Hepatocyte (in vitro differentiated cells): ENCODE measurements around the gene PCBD1. TPM values are rescaled to one million over a fixed set of nuclear protein-coding genes. Genes with fewer than 3 reads are reported as not detected.

Experiments
- DNase-seq: peaks from one replicate; pipeline ENCODE4 v3.0.0-alpha.2; 2016; ENCODE audit warnings: low spot score
- H2AFZ ChIP-seq: fragments of 200-600 bp; sonication (generic); 2 replicates; pipeline ENCODE4 v1.6.0; 2016; ENCODE audit warnings: antibody characterized with exemption, mild to moderate bottlenecking
- H3K27ac ChIP-seq: fragments of 200-600 bp; sonication (generic); 2 replicates; pipeline ENCODE4 v1.5.1; 2016; ENCODE audit warnings: mild to moderate bottlenecking
- H3K27me3 ChIP-seq: fragments of 200-600 bp; sonication (generic); 2 replicates; pipeline ENCODE4 v1.6.1; 2016
- H3K36me3 ChIP-seq: fragments of 200-600 bp; sonication (generic); replicated peaks from 2 replicates; pipeline ENCODE4 v1.5.1; 2016; ENCODE audit warnings: low read depth; ENCODE audit not compliant: insufficient read depth
- H3K4me1 ChIP-seq: fragments of 200-600 bp; sonication (generic); 2 replicates; pipeline ENCODE4 v1.5.1; 2016; ENCODE audit warnings: mild to moderate bottlenecking, moderate library complexity; ENCODE audit not compliant: insufficient read depth
- H3K4me2 ChIP-seq: fragments of 200-600 bp; sonication (generic); 2 replicates; pipeline ENCODE4 v1.6.0; 2016
- H3K4me3 ChIP-seq: fragments of 200-600 bp; sonication (generic); 2 replicates; pipeline ENCODE4 v1.5.1; 2016; ENCODE audit warnings: mild to moderate bottlenecking
- H3K79me2 ChIP-seq: fragments of 200-600 bp; sonication (generic); 2 replicates; pipeline ENCODE4 v1.6.0; 2017; ENCODE audit warnings: mild to moderate bottlenecking
- H3K9me2 ChIP-seq: fragments of 200-600 bp; sonication (generic); replicated peaks from 2 replicates; pipeline ENCODE4 v1.6.0; 2017; ENCODE audit warnings: mild to moderate bottlenecking; ENCODE audit not compliant: insufficient read depth
- H3K9me3 ChIP-seq: fragments of 200-600 bp; sonication (generic); 2 replicates; pipeline ENCODE4 v1.5.1; 2016; ENCODE audit warnings: low read depth, mild to moderate bottlenecking
- H4K20me1 ChIP-seq: fragments of 200-600 bp; sonication (generic); 2 replicates; pipeline ENCODE4 v1.6.0; 2016; ENCODE audit warnings: mild to moderate bottlenecking; ENCODE audit not compliant: insufficient read depth, poor library complexity, severe bottlenecking
- CTCF ChIP-seq: fragments of 200-600 bp; sonication (generic); IDR thresholded peaks from 2 replicates; pipeline ENCODE4 v1.5.1; 2016; ENCODE audit warnings: antibody characterized with exemption, mild to moderate bottlenecking; ENCODE audit not compliant: poor library complexity
- EZH2 ChIP-seq: fragments of 200-600 bp; sonication (generic); IDR thresholded peaks from 2 replicates; pipeline ENCODE4 v1.6.1; 2016; ENCODE audit warnings: antibody characterized with exemption, mild to moderate bottlenecking, borderline replicate concordance
- EZH2phosphoT487 ChIP-seq: fragments of 200-600 bp; sonication (generic); IDR thresholded peaks from one replicate; pipeline ENCODE4 v1.6.1; 2018; ENCODE audit warnings: antibody characterized with exemption, mild to moderate bottlenecking, low read depth, moderate library complexity; ENCODE audit not compliant: unreplicated experiment, severe bottlenecking
- WGBS: methylation state at CpG from one replicate; pipeline ENCODE4 v1.1.6; 2016; ENCODE audit warnings: low lambda C conversion rate; ENCODE audit errors: missing lambda C conversion rate; 5-methylcytosine and 5-hydroxymethylcytosine counted together
- polyA plus RNA-seq: library from polyadenylated mRNA; unstranded; fragments of >200 nt; fragmentation: Nextera tagmentation; extraction: Ambion mirVana; gene quantifications from 2 replicates; pipeline ENCODE4 v1.2.1, GENCODE V29; 2016
- total RNA-seq: library from RNA; depleted of rRNA; stranded (reverse); fragments of >200 nt; gene quantifications from 2 replicates; pipeline ENCODE4 v1.2.3, GENCODE V29; 2014

PCBD1 gene
- total and polyA plus RNA-seq, 2 experiments from 2014 or later: 81.5 to 122 TPM

- Histone ChIP-seq H3K27ac (no peak overlapping the region), H2AFZ (no peak overlapping the region), H3K4me3 (no peak overlapping the region), H4K20me1 (no peaks in the 10 kb centered on the region), H3K9me3 (no peaks in the 10 kb centered on the region), H3K4me2 (no peak overlapping the region), H3K4me1 (no peaks in the 10 kb centered on the region), H3K27me3 (peaks cover 5% of the 10 kb centered on the region), H3K79me2 (no peaks in the 10 kb centered on the region), H3K36me3 (no peaks in the 10 kb centered on the region), H3K9me2 (no peaks in the 10 kb centered on the region)
- TF ChIP-seq EZH2phosphoT487: no peak
- TF ChIP-seq EZH2: no peak
- no peak for TF ChIP-seq CTCF
- WGBS: 93% methylated on average over 10 of the region's 10 CpGs
- no peak for DNase-seq
Measured at GRCh38 chr10:70935631-70936030, 47.3 kb upstream of the PCBD1 start.

GRCh38 chr10:70935125-70935625 lies 46.8 kb upstream of the PCBD1 start:
- Histone ChIP-seq H3K4me2 (no peak overlapping the region), H3K4me1 (no peaks in the 10 kb centered on the region), H3K27ac (no peak overlapping the region), H3K27me3 (peaks cover 8% of the 10 kb centered on the region), H3K9me2 (no peaks in the 10 kb centered on the region), H2AFZ (no peak overlapping the region), H3K36me3 (no peaks in the 10 kb centered on the region), H3K79me2 (no peaks in the 10 kb centered on the region), H4K20me1 (no peaks in the 10 kb centered on the region), H3K9me3 (no peaks in the 10 kb centered on the region), H3K4me3 (no peak overlapping the region)
- no peak for TF ChIP-seq EZH2
- TF ChIP-seq EZH2phosphoT487: no peak
- no peak for DNase-seq
- 98% methylated on average over 9 of the region's 11 CpGs for WGBS

- TF ChIP-seq EZH2 (no peak), CTCF (no peak), EZH2phosphoT487 (no peak)
- WGBS: 92% methylated on average over 1 of the region's 1 CpG
- DNase-seq: no peak
- no peak overlapping the region for H3K4me2 ChIP-seq
- H3K79me2 ChIP-seq: no peaks in the 10 kb centered on the region
- H3K9me2 ChIP-seq: no peaks in the 10 kb centered on the region
- H3K27me3 ChIP-seq: peaks cover 8% of the 10 kb centered on the region
- no peaks in the 10 kb centered on the region for H3K4me1 ChIP-seq
- H2AFZ ChIP-seq: no peak overlapping the region
- no peaks in the 10 kb centered on the region for H3K36me3 ChIP-seq
- no peak overlapping the region for H3K4me3 ChIP-seq
- H4K20me1 ChIP-seq: no peaks in the 10 kb centered on the region
- H3K9me3 ChIP-seq: no peaks in the 10 kb centered on the region
- H3K27ac ChIP-seq: no peak overlapping the region
Measured at GRCh38 chr10:70934701-70935100, 46.3 kb upstream of the PCBD1 start.

- H2AFZ ChIP-seq: no peak overlapping the region
- H3K9me3 ChIP-seq: no peaks in the 10 kb centered on the region
- no peaks in the 10 kb centered on the region for H4K20me1 ChIP-seq
- 52% methylated on average over 9 of the region's 9 CpGs for WGBS
- H3K9me2 ChIP-seq: no peaks in the 10 kb centered on the region
- no peaks in the 10 kb centered on the region for H3K4me1 ChIP-seq
- H3K79me2 ChIP-seq: no peaks in the 10 kb centered on the region
- H3K4me3 ChIP-seq: no peak overlapping the region
- H3K4me2 ChIP-seq: no peak overlapping the region
- no peaks in the 10 kb centered on the region for H3K36me3 ChIP-seq
- no peak overlapping the region for H3K27ac ChIP-seq
- TF ChIP-seq EZH2 (no peak), EZH2phosphoT487 (no peak), CTCF (no peak)
- DNase-seq: peak; percentile 70
- peaks cover 3% of the 10 kb centered on the region for H3K27me3 ChIP-seq
Measured at GRCh38 chr10:70932392-70933196, 44.2 kb upstream of the PCBD1 start.
